GM12878 (cell line): ENCODE results near the gene IFT27.

Source experiments
- BCLAF1 ChIP-seq: fragments of 450-650 bp; IDR thresholded peaks from 2 replicates; pipeline ENCODE4 v1.6.1; 2017; ENCODE audit warnings: antibody characterized with exemption, mild to moderate bottlenecking, moderate library complexity
- E4F1 ChIP-seq: fragments of 450-650 bp; IDR thresholded peaks from 2 replicates; pipeline ENCODE4 v1.6.1; 2018; ENCODE audit warnings: borderline replicate concordance, mild to moderate bottlenecking; ENCODE audit not compliant: partially characterized antibody

GRCh38 chr22:36743591-36744412 lies 32.1 kb downstream of the IFT27 start:
- TF ChIP-seq BCLAF1, result no peak
- no peak for TF ChIP-seq E4F1
